T-helper 22 cell (primary cell): ENCODE data around the gene SHISAL1.
"Not testable (repeated sequence)": the region's sequence is repeated elsewhere in the genome, so short reads cannot be mapped to it uniquely, and the experiment has no call there.

ENCODE experiments used
- DNase-seq: peaks from one replicate; pipeline ENCODE4 v3.0.0-alpha.2; 2020; ENCODE audit warnings: low read depth

The SHISAL1 gene

GRCh38 chr22:44260216-44261035, 52.3 kb downstream of the SHISAL1 start:
- DNase-seq, result no peak

- no peak for DNase-seq
Observed at GRCh38 chr22:44259366-44260215, 53.2 kb downstream of the SHISAL1 start.

GRCh38 chr22:44256556-44257485, 55.9 kb downstream of the SHISAL1 start:
- no peak for DNase-seq

- no peak for DNase-seq
Observed at GRCh38 chr22:44256085-44256484, 56.7 kb downstream of the SHISAL1 start.

- no peak for DNase-seq
Observed at GRCh38 chr22:44254811-44255210, 57.9 kb downstream of the SHISAL1 start.

- DNase-seq, result no peak
Observed at GRCh38 chr22:44249376-44250147, 63.2 kb downstream of the SHISAL1 start.

- no peak for DNase-seq
Observed at GRCh38 chr22:44248926-44249325, 63.8 kb downstream of the SHISAL1 start.

GRCh38 chr22:44247923-44248892, 64.5 kb downstream of the SHISAL1 start:
- no peak for DNase-seq

GRCh38 chr22:44247346-44247745, 65.4 kb downstream of the SHISAL1 start:
- no peak for DNase-seq

- DNase-seq, result no peak
Observed at GRCh38 chr22:44246615-44247326, 66.0 kb downstream of the SHISAL1 start.

- no peak for DNase-seq
Observed at GRCh38 chr22:44245867-44246266, 66.9 kb downstream of the SHISAL1 start.

- no peak for DNase-seq
Observed at GRCh38 chr22:44245438-44245837, 67.3 kb downstream of the SHISAL1 start.

- no peak for DNase-seq
Observed at GRCh38 chr22:44244265-44244822, 68.4 kb downstream of the SHISAL1 start.

GRCh38 chr22:44243761-44244160, 69.0 kb downstream of the SHISAL1 start:
- DNase-seq, result no peak

GRCh38 chr22:44242946-44243724, 69.6 kb downstream of the SHISAL1 start:
- DNase-seq, result no peak

GRCh38 chr22:44241121-44241520, 71.6 kb downstream of the SHISAL1 start:
- DNase-seq, result not testable (repeated sequence)

GRCh38 chr22:44237290-44237689, 75.5 kb downstream of the SHISAL1 start:
- DNase-seq, result no peak

GRCh38 chr22:44234372-44234771, 78.4 kb downstream of the SHISAL1 start:
- DNase-seq, result not testable (repeated sequence)
